Erythroblast (primary cell): ENCODE measurements around the gene API5.
A peak's percentile ranks its signal among the peaks of the same experiment; 100 is the strongest.

Experiments
- DNase-seq, 2 experiments: peaks; one replicate each; lab custom pipeline; 2025; lab: John Stamatoyannopoulos, UW
- GATA1 ChIP-seq: IDR thresholded peaks from 2 replicates; pipeline ENCODE4 v1.6.1; 2011; ENCODE audit warnings: low read depth, mild to moderate bottlenecking, control low read depth, low read length, moderate library complexity
- POLR2A ChIP-seq: IDR thresholded peaks from 2 replicates; pipeline ENCODE4 v1.6.1; 2011; ENCODE audit warnings: mild to moderate bottlenecking, low read length

API5 gene

DNA sequence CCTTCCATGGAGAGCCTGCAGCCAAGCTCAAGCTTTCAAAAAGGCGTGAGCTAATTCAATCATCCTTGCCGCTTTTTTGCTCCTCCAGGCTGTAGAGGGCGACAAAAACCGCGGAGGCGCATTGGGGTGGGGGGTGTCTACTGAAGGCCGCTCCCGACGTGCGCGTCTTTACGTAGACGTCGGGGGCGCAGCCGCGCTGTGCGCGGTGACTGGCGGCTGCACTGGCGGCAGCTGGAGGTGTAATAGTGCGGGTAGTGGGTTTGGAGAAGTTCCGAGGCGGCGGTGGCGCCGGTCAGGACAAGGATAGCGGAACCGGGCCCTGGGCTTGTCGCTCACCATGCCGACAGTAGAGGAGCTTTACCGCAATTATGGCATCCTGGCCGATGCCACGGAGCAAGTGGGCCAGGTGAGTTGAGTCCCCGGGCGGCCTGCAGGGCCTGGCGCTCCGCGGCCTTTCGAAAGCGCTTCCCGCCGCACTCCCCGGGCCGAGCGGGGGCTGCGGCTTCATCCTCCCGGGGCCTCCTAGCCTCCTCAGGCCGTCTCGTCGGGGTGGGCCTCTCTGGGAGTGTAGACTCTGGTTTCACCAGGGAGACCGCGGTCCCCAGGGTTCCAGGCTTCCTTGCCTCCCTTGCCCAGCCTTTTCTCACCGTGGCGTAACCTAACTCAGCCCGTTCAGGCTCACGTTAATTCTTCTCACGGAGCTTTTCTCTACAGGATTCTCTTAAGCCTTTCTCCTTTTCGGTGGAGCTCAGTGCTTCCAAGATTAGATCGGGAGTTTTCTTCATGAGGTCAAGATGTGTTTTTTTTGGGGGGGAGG is at the start of gene API5:
Gene API5, plus strand, starts transcription at position 206 of the 817 bp plus-strand sequence. Its CDS starts 132 bp downstream, at position 338.
- DNase-seq: peak; percentile 96 to 97
- TF ChIP-seq POLR2A (peak; percentile 85), GATA1 (no peak)

DNA sequence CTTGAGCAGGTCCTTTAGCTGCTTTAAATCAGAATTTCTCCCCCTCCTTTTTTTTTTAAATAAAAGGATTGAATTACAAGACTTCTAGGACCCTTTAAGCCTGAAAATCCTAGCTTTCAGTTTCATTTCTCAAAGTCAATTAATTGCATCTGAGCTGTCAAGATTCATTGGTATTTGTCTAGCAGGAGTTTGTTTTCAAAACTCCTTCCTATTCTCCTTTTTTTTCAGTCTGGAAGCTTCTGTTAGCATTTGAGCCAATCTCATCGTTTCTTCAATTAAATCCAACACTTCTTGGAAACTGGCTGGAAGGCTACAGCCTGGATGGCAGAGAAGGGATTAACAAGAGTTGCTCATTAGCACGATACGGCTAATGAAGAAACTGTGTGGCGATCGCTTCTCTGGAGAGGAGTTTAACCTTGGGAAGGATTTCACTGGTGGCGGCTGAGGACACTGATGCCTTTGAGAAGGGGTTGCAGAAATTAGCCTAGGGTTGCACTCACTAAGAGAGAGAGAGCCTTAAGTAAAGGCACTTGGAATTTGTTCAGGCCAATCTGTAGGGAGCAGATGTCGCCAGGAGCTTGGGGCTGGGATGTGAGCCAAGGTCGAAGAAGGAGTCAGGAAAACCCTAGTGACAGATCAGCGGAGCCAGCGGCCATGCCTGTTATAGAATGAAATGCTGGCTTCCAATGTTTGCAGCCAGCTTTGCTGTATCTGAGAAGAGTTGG is 43.8 kb upstream of the API5 start:
- TF ChIP-seq GATA1: no peak
- TF ChIP-seq POLR2A: no peak
- no peak for DNase-seq

DNA sequence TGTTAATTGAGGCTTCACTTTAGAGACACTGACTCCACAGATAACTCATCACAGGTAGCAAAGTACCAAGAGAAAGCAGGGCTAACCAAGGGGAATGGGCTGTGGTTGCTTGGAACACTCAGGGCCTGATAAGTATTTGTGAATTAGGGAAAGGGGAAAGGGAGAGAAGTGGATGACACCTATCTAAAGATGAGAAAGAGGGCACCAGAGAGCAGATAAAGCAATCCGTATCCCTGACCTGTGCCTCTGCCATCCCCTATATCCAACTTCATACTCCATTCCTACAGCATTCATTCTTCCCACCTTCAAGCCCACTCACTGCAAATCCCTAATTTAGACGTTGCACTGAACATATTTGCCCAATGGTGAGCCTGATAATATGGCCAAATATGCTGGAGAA is 43.0 kb upstream of the API5 start:
- DNase-seq: no peak
- TF ChIP-seq POLR2A (no peak), GATA1 (no peak)

DNA sequence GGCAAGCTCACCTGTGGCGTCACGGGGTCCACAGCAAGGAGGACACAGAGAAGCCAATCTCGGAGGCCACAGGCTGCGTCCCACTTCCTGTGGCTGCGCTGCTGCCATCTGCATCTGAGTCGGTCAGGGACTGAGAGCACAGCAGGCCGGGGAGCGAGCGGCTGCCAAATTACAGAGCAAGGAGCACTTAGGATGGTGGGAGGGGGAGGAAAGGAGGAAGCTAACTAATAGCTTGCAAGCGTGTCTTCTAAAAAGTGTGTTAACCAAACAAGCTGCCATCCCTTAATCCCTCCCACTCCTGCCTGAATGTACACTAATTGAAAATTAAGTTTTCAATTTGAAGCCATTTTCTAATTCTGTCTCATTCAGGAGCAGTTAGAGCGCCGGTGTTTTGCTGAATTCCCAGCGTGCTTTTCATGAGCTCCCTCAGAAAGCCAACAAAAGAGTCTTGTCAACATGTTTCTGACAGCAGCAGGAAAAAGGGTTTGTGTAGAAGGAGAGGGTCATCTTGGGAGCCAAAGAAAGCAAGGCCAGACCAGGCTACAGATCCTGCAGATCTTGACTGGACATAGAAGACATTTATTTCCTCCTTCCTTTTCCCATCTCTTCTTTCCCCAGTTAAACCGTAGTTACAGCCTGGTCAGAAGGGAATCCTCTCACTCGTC is 42.4 kb upstream of the API5 start:
- DNase-seq: no peak
- no peak for TF ChIP-seq POLR2A
- TF ChIP-seq GATA1: no peak

DNA sequence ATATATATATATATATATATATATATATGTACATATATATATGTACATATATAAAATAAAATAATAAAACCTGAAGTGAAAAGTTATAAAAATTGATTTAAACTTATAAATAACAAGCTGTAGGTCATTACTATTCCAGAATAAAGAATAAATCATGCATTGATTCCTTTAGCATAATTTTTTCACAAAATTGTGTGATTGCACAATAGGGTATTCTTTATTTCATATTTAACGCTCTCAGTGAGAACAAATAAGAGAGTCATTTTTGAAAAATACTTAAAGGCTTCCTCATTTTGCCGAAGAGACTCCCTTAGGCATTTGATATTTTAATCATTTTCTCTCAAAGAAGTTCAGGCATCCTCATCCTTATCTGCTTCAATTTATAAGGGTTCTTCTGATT is 41.3 kb upstream of the API5 start:
- TF ChIP-seq GATA1 (no peak), POLR2A (no peak)
- DNase-seq: no peak

DNA sequence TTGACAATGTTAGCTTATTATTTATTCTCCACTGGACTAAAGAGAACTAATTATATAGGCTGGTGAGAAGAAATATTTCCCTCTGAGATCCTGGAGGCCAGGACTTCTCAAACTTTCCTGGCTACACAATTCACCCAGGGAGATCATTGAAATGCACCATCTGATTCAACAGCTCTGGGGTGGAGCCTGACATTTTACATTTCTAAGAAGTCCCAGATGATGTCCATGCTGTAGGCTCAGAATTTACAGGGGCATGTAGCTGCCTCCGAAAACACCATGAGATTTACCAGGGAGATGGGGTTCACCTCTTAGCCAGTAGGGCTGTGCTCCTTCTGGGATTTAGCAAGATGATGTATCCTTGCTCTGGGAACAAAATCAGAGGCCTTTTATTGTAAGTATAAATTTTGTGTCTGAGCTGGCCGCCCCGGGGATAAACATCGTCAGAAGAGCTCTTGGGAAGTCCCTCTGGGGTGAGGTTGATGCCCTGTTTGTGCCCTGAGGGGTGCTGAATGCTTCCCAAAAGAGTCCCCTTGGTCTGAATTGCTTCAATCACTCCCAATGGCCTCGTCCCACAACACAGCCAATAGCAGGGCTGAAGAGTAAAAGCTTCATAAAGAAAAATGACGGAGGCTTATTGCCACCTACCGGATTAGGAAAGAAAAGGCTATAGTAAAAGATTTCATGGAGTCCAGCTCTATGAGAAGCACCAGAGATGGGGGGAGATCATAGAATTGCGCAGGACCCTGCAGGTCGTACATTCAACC is 33.4 kb upstream of the API5 start:
- peak; percentile 3 to 7 for DNase-seq
- TF ChIP-seq POLR2A (no peak), GATA1 (no peak)

DNA sequence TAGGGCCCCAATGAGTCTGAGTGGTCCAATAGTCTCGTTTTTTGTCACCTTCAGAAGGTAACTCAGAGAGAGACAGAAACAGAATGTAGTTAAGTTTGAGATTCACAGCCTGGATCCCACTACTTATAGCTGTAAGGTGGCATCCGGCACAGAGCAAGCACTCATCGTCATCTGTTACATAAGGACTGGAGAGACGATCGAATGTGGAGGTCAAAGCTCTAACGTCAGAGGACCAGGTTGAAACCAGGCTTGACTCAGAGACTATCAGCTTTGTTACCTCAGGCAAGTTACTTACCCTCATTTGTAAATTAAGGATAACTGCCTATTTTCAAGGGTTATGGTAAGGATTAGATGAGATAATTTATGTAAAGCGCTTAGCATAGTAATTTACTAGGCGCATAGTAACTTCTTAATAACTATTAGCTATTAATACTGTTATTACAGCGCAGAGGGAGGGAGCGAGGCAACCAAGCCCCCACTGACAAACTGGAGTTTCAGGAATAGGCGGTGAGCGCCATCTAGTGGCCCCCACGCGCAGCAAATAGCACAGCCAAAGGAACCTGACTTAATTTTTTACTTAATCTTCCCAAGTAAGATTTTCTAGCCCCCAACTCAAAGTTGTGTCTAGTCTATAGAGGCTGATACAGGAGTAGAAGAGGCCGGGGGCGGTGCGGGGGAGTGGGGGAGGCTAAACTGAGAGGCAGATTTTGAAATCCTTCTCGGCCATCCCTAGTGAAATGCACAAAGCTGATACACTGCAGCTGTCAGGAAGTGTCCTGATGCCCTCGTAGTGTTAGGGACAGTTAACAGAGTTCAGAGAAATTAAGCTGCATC is 29.0 kb upstream of the API5 start:
- TF ChIP-seq GATA1: no peak
- no peak for TF ChIP-seq POLR2A
- peak; percentile 49 to 74 for DNase-seq

DNA sequence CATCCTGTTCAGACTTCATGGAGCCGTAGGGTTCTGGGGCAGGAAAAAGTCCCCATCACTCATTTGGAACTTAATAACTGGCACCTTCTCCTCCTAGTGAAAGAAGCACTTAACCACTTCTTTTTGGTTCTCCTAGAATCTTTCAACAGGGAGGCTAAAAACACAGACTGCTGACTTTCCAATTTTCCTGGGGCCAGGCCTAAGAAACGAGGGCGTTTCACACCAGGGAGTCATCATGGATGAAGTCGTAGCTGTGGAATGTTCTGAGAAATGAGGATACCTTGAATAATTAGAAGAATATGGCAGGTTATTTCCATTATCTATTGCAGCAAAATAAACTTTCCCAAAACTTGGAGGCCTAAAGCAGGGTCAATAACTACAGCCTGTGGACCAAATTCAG is 26.0 kb upstream of the API5 start:
- no peak for TF ChIP-seq GATA1
- no peak for TF ChIP-seq POLR2A
- DNase-seq: no peak

DNA sequence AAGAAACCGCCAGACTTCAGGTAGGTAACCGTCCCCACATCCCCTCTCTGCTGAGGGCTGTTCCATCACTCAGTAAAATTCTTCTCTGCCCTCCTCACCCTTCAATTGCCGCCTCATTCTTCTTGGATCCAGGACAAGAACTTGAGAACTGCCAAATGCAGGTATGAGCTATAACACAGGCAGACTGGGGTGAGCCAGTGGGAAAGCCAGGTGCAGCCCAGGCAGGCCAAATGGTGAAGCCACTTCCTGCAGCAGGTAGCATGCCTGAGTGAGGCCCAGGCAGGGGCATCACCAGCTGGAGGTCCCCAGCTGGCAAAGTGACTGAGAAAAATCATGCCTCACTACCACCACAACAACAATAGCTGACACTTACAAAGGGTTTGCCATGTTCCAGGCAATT is 22.4 kb upstream of the API5 start:
- TF ChIP-seq POLR2A: no peak
- TF ChIP-seq GATA1: no peak

DNA sequence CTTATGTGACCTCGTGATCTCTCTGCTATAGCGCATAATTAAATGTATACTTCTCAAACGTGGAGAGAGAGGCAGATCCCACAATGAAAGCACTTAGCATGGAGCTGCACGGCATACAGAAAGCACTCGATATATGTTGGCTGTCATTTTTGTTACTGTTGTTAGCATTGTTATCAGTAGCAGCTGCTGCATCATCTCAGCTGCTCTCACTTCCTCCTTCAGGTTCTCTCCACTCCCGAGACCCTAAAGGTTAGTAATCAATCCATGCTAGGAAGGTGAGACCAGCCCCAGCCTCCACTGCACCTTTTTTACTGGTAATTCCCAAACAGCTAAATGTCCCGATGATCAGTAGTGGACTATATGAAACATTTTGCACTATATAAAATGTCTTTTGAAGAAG is 13.4 kb upstream of the API5 start:
- no peak for TF ChIP-seq GATA1
- no peak for TF ChIP-seq POLR2A
- DNase-seq: no peak

More for the DNA sequence above, 22.4 kb upstream of the API5 start:
- no peak for DNase-seq

DNA sequence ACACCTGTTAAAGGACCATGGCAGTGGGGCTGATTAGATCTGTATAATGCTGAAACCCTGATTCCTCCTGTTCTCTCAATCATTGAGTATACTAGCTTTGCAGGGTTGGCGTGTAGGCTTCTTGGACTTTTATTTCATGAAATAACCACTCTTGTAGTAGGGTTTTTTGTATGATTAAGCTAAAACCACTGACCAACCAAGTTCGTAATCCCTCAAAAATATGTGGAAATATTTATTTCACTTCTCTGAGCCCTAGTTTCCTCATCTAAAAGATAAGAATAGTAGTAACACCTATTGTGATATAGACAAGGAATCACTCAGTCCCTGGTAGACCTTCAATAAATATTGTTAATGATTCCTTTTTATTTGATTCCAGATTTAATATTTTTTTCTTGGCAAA is 4.2 kb downstream of the API5 start:
- TF ChIP-seq POLR2A: no peak
- no peak for TF ChIP-seq GATA1
- DNase-seq: no peak

DNA sequence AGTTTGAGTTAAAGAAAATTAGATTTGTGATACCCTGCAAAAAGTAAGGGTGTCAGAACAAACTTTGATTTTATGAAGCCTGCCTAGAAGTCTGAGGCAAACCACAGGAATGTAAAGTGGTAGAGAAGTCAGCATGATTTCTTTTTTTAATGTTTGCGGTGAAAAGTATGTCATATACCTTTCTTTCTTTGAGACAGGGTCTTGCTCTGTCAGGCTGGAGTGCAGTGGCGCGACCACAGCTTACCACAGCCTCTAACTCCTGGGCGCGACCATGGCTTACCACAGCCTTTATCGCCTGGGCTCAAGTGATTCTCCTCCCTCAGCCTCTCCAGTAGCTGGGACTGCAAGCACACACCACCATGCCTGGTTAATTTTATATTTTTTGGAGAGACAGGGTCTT is 4.7 kb downstream of the API5 start:
- DNase-seq: peak in 1 of 2 experiments; percentile 11
- TF ChIP-seq GATA1 (no peak), POLR2A (no peak)
